Neural cell (in vitro differentiated cells): ENCODE data around the gene RABGGTA.

Experiments
- CTCF ChIP-seq: fragments of 450-650 bp; IDR thresholded peaks from 2 replicates; pipeline ENCODE4 v1.5.1; 2014; ENCODE audit warnings: antibody characterized with exemption, mild to moderate bottlenecking, moderate library complexity; ENCODE audit not compliant: poor library complexity, severe bottlenecking
- POLR2AphosphoS5 ChIP-seq: IDR thresholded peaks from 2 replicates; pipeline ENCODE4 v1.6.1; 2012
- REST ChIP-seq: IDR thresholded peaks from 2 replicates; pipeline ENCODE4 v1.6.1; 2012; ENCODE audit warnings: borderline replicate concordance
- SMC3 ChIP-seq: fragments of 450-650 bp; conservative IDR thresholded peaks from 2 replicates; pipeline ENCODE4 v1.6.1; 2014; ENCODE audit warnings: antibody characterized with exemption, mild to moderate bottlenecking, moderate library complexity; ENCODE audit not compliant: poor library complexity

- TF ChIP-seq CTCF (no peak), POLR2AphosphoS5 (no peak), REST (no peak), SMC3 (no peak)
Measured at GRCh38 chr14:24272467-24272866, 1.1 kb upstream of the RABGGTA start.
